AG09309 (cell line): Measurements from ENCODE around the gene GNG7.
"Not testable (repeated sequence)": the region's sequence is repeated elsewhere in the genome, so short reads cannot be mapped to it uniquely, and the experiment has no call there.

Experiments
- DNase-seq: peaks from one replicate; pipeline ENCODE4 v3.0.0-alpha.2; 2010; ENCODE audit warnings: low read depth
- H3K4me3 ChIP-seq: 2 replicates; pipeline ENCODE4 v1.5.1; 2011; ENCODE audit warnings: mild to moderate bottlenecking, low read depth, low read length, moderate library complexity; ENCODE audit not compliant: control insufficient read depth
- TF ChIP-seq, protein P1 (sequence below): IDR thresholded peaks from 2 replicates; pipeline ENCODE4 v1.5.1; 2011; ENCODE audit warnings: mild to moderate bottlenecking, low read depth, low read length, inconsistent platforms; ENCODE audit not compliant: insufficient read depth, control insufficient read depth; ENCODE audit errors: missing control alignments

GNG7 gene

DNA sequence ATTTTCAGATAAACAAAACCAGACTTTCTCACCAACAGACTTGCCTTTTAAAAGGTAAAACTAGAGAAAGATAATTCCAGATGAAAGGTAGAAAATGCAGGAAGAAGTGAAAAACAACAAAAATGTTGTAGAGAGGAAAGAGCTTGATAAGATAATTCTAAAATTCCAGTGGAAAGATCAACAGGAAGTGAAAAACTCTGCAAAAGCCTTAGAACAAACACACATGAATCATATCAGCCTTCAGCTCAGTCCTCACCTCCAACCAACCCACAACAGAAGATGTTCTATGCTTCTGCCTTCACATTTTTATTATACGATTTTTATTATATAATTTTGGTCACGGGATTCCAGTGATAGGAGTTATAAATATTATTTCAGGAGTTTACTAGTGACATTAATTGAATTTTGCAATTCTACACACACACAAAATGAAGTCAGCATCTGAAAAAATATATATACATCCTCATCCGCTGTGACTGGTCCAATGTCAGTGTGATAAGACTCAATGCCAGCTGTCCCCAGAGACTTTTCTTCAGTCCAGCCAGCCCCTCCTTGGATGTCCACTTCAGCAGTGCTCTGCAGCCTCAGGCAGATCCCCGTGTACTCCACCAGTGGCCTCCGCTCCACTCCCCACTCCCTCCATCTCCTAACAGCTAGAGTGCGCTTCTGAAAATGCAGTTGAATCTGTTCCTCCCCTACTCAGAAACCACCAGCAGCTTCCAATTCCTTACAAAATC lies 168.6 kb downstream of the GNG7 start:
- TF ChIP-seq, protein P1, sequence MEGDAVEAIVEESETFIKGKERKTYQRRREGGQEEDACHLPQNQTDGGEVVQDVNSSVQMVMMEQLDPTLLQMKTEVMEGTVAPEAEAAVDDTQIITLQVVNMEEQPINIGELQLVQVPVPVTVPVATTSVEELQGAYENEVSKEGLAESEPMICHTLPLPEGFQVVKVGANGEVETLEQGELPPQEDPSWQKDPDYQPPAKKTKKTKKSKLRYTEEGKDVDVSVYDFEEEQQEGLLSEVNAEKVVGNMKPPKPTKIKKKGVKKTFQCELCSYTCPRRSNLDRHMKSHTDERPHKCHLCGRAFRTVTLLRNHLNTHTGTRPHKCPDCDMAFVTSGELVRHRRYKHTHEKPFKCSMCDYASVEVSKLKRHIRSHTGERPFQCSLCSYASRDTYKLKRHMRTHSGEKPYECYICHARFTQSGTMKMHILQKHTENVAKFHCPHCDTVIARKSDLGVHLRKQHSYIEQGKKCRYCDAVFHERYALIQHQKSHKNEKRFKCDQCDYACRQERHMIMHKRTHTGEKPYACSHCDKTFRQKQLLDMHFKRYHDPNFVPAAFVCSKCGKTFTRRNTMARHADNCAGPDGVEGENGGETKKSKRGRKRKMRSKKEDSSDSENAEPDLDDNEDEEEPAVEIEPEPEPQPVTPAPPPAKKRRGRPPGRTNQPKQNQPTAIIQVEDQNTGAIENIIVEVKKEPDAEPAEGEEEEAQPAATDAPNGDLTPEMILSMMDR: no peak
- no peak for DNase-seq
- no peak overlapping the region for H3K4me3 ChIP-seq

DNA sequence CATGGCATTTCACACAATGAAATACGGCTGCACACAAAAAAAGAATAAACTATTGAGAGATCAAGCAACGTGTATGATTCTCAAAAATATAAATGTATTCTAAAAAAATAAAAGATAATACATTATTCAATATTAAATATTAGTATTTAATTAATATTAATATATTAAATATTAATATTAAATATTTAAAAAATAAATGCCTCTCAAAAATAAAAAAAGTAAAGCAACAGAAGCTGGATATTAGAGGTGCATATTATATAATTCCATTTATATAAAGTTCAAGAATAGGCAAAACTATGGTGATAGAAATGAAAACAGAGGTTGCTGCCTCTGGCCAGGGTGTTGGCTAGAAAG lies 169.4 kb downstream of the GNG7 start:
- no peak overlapping the region for H3K4me3 ChIP-seq
- DNase-seq: no peak
- TF ChIP-seq, protein P1: no peak

DNA sequence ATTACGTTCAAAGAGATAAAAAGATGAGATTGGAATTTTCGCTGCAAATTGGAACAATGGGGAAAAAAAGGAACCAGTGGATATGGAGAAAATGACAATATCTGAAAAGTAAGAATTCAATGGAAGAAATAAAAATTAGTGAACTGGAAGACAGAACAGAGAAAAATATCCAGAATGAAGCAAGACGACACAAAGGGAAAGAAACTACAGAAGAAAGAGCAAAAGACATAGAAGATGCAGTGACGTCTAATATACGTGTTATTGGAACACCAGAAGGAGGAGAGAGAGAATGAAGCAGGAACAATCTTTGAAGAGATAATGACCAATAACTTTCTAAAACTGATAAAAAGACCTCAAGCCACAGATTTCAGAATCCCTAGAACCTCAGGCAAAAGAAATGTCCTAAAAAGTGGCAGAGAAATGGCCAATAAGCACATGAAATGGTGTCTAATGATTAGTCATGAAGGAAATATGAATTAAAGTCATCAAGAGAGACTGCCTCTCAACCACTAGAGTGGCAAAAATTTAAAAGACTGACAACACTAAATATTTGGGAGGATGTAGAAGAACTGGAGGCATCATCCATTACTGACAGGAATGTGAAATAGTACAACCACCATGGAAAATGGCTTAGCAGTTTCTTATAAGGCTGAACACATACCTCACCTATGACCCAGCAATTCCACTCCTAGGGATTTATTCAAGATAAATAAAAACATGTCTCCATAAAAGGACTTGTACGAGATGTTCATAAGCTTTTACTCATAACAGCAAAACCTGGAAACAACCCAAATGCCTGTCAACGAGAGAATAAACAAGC lies 170.0 kb downstream of the GNG7 start:
- TF ChIP-seq, protein P1: no peak
- H3K4me3 ChIP-seq: no peak overlapping the region
- DNase-seq: peak; percentile 59

DNA sequence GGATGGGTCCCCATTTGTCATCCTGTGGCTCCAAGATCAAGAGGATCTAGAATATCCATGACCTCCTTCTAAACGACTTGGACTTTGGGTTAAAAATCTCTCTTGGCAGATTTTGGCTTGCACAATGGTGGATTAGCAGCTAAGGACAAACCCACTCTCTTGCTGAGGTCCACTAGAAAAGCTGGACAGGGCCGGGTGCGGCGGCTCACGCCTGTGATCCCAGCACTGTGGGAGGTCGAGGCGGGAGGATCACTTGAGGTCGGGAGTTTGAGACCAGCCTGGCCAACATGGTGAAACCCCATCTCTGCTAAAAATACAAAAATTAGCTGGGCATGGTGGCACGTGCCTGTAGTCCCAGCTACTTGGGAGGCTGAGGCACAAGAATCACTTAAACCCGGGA lies 172.6 kb downstream of the GNG7 start:
- DNase-seq, H3K4me3 ChIP-seq: not testable (repeated sequence)

DNA sequence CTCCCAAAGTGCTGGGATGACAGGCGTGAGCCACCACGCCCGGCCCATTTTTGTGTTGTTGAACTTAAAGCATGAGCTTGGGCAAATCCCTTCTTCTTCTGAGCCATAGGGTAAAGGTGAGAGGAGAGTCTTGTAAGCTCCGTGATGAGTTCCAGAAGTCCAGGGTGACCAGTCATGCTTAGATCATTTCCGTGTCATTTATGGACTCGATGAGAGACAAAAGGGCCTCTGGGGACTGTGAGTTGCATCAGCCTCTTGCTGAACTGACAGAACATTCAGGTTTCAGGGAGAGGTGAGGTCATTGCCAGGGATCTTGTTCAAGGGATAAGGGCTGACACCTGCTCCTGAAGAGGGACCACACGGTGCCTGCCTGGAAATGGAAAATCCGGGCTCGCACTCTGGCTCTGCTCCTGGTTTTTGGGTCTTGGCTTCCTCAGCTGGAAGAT lies 173.0 kb downstream of the GNG7 start:
- TF ChIP-seq, protein P1: no peak
- peak; percentile 81 for DNase-seq
- H3K4me3 ChIP-seq: no peak overlapping the region

DNA sequence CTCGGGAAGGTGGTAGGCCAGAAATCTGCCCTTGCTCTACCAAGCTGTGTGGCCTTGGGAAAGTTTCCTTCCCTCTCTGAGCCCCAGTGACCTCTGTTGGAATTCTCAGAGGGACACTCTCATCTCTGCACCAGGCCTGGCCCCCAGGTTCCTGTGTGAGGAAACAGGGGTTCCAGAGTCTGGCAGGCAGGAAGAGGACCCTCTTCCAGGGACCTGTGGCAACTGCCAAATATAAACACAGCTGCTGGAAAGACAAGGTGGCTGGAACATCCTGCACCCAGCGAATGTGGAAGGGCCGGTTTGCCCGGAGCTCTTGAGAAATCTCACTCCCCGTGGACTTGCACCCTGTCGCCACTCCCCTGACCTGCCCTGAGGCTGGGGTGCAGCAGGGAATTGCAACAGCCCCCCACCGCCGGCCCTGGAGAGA lies 173.8 kb downstream of the GNG7 start:
- DNase-seq: no peak
- TF ChIP-seq, protein P1: no peak
- no peak overlapping the region for H3K4me3 ChIP-seq

DNA sequence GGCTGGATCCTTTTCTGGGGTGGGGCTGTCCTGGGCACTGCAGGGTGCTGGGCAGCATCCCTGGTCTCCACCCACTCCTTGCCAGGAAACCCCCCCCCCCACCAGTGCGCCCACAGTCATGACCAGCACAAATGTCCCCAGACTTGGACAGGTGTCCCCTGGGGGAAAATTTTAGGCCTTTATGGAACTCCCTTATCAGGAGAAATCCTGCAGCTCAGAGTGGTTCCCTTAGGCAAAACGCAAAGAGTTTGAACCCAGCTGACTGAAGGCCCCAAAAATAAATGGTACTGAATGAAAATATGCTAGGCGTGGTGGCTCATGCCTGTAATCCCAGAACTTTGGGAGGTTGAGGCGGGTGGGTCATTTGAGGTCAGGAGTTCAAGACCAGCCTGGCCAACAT lies 174.8 kb downstream of the GNG7 start:
- H3K4me3 ChIP-seq: no peak overlapping the region
- DNase-seq: no peak
- TF ChIP-seq, protein P1: no peak
